Peyer's patch (tissue), 4 donors: ENCODE measurements around the gene PHACTR3.

Experiments
- POLR2A ChIP-seq, 2 donors: fragments of 450-650 bp; IDR thresholded peaks; one replicate each; pipeline ENCODE4 v1.5.1; 2017; ENCODE audit warnings: antibody characterized with exemption in 2 of 2, mild to moderate bottlenecking in 2 of 2, moderate library complexity in 2 of 2
- TF ChIP-seq, protein P1 (sequence below), 6 experiments: fragments of 450-650 bp in 4 of 6; fragments of 200-600 bp in 2 of 6; sonication (generic) in 1 of 6; IDR thresholded peaks; one replicate each; pipeline ENCODE4 v1.5.1; 2017 to 2019; ENCODE audit warnings: antibody characterized with exemption in 6 of 6, mild to moderate bottlenecking in 3 of 6, moderate library complexity in 1 of 6

GRCh38 chr20:59817846-59818615 lies 213.7 kb downstream of the PHACTR3 start:
- TF ChIP-seq, protein P1, sequence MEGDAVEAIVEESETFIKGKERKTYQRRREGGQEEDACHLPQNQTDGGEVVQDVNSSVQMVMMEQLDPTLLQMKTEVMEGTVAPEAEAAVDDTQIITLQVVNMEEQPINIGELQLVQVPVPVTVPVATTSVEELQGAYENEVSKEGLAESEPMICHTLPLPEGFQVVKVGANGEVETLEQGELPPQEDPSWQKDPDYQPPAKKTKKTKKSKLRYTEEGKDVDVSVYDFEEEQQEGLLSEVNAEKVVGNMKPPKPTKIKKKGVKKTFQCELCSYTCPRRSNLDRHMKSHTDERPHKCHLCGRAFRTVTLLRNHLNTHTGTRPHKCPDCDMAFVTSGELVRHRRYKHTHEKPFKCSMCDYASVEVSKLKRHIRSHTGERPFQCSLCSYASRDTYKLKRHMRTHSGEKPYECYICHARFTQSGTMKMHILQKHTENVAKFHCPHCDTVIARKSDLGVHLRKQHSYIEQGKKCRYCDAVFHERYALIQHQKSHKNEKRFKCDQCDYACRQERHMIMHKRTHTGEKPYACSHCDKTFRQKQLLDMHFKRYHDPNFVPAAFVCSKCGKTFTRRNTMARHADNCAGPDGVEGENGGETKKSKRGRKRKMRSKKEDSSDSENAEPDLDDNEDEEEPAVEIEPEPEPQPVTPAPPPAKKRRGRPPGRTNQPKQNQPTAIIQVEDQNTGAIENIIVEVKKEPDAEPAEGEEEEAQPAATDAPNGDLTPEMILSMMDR (IDR thresholded peaks at IDR 0.05): no peak
- no peak for TF ChIP-seq POLR2A (IDR thresholded peaks at IDR 0.05)
